Adrenal gland (tissue), 12 donors: ENCODE results near the gene CXXC1. TPM values are rescaled to one million over a fixed set of nuclear protein-coding genes. Genes with fewer than 3 reads are reported as not detected.

Experiments
- DNase-seq, 7 donors: peaks; one replicate each; pipeline ENCODE4 v3.0.0-alpha.2; 2019 to 2020
- H3K27ac ChIP-seq, 5 donors: fragments of 200-600 bp; sonication (generic) in 4 of 5; 1 replicate in 3 of 5; 2 replicates in 2 of 5; pipeline versions ENCODE4 v1.5.1 to v1.8.0; 2016 to 2020; ENCODE audit warnings: mild to moderate bottlenecking in 1 of 5
- H3K27me3 ChIP-seq: fragments of 200-600 bp; 2 replicates; pipeline ENCODE4 v1.8.0; 2021
- H3K36me3 ChIP-seq, 2 donors: fragments of 200-600 bp; replicated peaks in 1 of 2; 1 replicate in 1 of 2; 2 replicates in 1 of 2; pipeline versions ENCODE4 v1.5.1 to v1.8.0; 2018 to 2022
- H3K4me1 ChIP-seq, 2 donors: fragments of 200-600 bp; replicated peaks in 1 of 2; 1 replicate in 1 of 2; 2 replicates in 1 of 2; pipeline versions ENCODE4 v1.5.1 to v1.8.0; 2018 to 2021
- H3K4me3 ChIP-seq, 4 donors: fragments of 200-600 bp; sonication (generic) in 3 of 4; one replicate each; pipeline ENCODE4 v1.5.1; 2016 to 2018
- H3K9me3 ChIP-seq, 3 donors: fragments of 200-600 bp; sonication (generic) in 1 of 3; replicated peaks in 1 of 3; 1 replicate in 2 of 3; 2 replicates in 1 of 3; pipeline versions ENCODE4 v1.5.1 to v1.8.0; 2016 to 2021
- CTCF ChIP-seq, 6 experiments: fragments of 450-650 bp in 4 of 6; fragments of 200-600 bp in 2 of 6; sonication (generic) in 1 of 6; IDR thresholded peaks; 1 replicate in 5 of 6; 2 replicates in 1 of 6; pipeline versions ENCODE4 v1.5.1 to v1.8.0; 2016 to 2021; ENCODE audit warnings: antibody characterized with exemption in 6 of 6, mild to moderate bottlenecking in 2 of 6, moderate library complexity in 1 of 6
- POLR2A ChIP-seq, 2 donors: fragments of 450-650 bp; IDR thresholded peaks; one replicate each; pipeline ENCODE4 v1.6.1; 2017; ENCODE audit warnings: antibody characterized with exemption in 2 of 2, mild to moderate bottlenecking in 2 of 2, moderate library complexity in 1 of 2
- WGBS, 4 donors: extraction: QIAGEN DNeasy Blood & Tissue Kit in 2 of 4; methylation state at CpG; one replicate each; pipeline versions ENCODE4 v1.1.5 to v1.1.7; 2013 to 2017; 5-methylcytosine and 5-hydroxymethylcytosine counted together
- intact Hi-C, 2 donors: fragments of 100-400 bp; cut with DNase I; formaldehyde crosslinking; loops; one replicate each; pipeline versions ENCODE4 v1.14.1 to v1.15.0; 2022 to 2023
- polyA plus RNA-seq, 3 donors: library from polyadenylated mRNA; stranded (reverse); fragments of 200-250 nt in 2 of 3; fragments of 350-450 nt in 1 of 3; fragmentation: Illumina TruSeq in 1 of 3; extraction: RNeasy Lipid Tissue Mini Kit (QIAGEN cat#74804) in 1 of 3; gene quantifications; one replicate each; pipeline ENCODE4 v1.2.3, GENCODE V29; 2013 to 2014
- total RNA-seq, 9 donors: library from RNA; depleted of rRNA in 4 of 9; stranded (reverse); fragments of >200 nt in 4 of 9; fragments of 120-200 nt in 1 of 9; fragmentation: NEBNext Ultra II Directional in 1 of 9; extraction: Animal tissue kit (Norgen Biotek cat#: 25700) in 1 of 9; gene quantifications; one replicate each; pipeline versions ENCODE4 v1.1.0 to v1.2.4, GENCODE V29; 2013 to 2023
- donor health status: healthy with polysubstance abuse.
- donor health status: Bipolar disorder and iron deficiency.
- donor health status: DM: yes; HTN: yes; CAD: no.
- donor health status: DM: no; HTN: no; CAD: no.
- donor health status: DM: no; HTN: no; CAD: no.
- donor health status: DM: yes; HTN: yes; CAD: no.

Gene CXXC1
- total and polyA plus RNA-seq, 12 donors, result 25.2 to 295 (median 66.2) TPM

GRCh38 chr18:50313873-50314460 lies 26.5 kb upstream of the CXXC1 start:
- DNase-seq, result no peak
- no peak overlapping the region for H3K4me3 ChIP-seq
- H3K4me1 ChIP-seq, result no peaks in the 10 kb centered on the region
- peaks cover 5% of the 10 kb centered on the region for H3K27me3 ChIP-seq
- H3K9me3 ChIP-seq, result no peaks in the 10 kb centered on the region
- TF ChIP-seq POLR2A (IDR thresholded peaks at IDR 0.05) (no peak), CTCF (IDR thresholded peaks at IDR 0.05) (no peak)
- 28 to 51% (median 47%) methylated on average over 2 of the region's 2 CpGs for whole genome bisulfite sequencing, 4 donors
- no peaks in the 10 kb centered on the region for H3K36me3 ChIP-seq
- no peak overlapping the region for H3K27ac ChIP-seq
- intact Hi-C loops, result loop anchor here in 1 of 2 donors (10.0 kb wide), 1 partner anchor 51 kb away; no protein-coding TSS in a partner anchor

GRCh38 chr18:50313031-50313607 lies 25.6 kb upstream of the CXXC1 start:
- Histone ChIP-seq H3K4me1 (peaks cover 3 to 6% of the 10 kb centered on the region in 2 donors), H3K27ac (no peak overlapping the region), H3K36me3 (no peaks in the 10 kb centered on the region), H3K9me3 (no peaks in the 10 kb centered on the region), H3K4me3 (no peak overlapping the region), H3K27me3 (peaks cover 5% of the 10 kb centered on the region)
- DNase-seq, result no peak
- TF ChIP-seq POLR2A (IDR thresholded peaks at IDR 0.05), result no peak
- no peak for TF ChIP-seq CTCF (IDR thresholded peaks at IDR 0.05)
- WGBS, 4 donors, result 70 to 88% (median 80%) methylated on average over 2 of the region's 2 CpGs
- intact Hi-C loops, result loop anchor here in 1 of 2 donors (10.0 kb wide), 1 partner anchor 52 kb away; no protein-coding TSS in a partner anchor

GRCh38 chr18:50312296-50313030 lies 25.0 kb upstream of the CXXC1 start:
- DNase-seq, result no peak
- Histone ChIP-seq H3K9me3 (no peaks in the 10 kb centered on the region), H3K36me3 (no peaks in the 10 kb centered on the region), H3K4me1 (peaks cover 3 to 9% of the 10 kb centered on the region in 2 donors), H3K27me3 (peaks cover 5% of the 10 kb centered on the region), H3K27ac (no peak overlapping the region), H3K4me3 (no peak overlapping the region)
- intact Hi-C loops, result loop anchor here in 1 of 2 donors (10.0 kb wide), 1 partner anchor 52 kb away; no protein-coding TSS in a partner anchor
- 75% methylated on average over 7 of the region's 7 CpGs for WGBS, 4 donors
- no peak for TF ChIP-seq CTCF (IDR thresholded peaks at IDR 0.05)
- TF ChIP-seq POLR2A (IDR thresholded peaks at IDR 0.05), result no peak

GRCh38 chr18:50311650-50312049 lies 24.2 kb upstream of the CXXC1 start:
- 69 to 88% (median 84%) methylated on average over 3 of the region's 3 CpGs for WGBS, 4 donors

More at GRCh38 chr18:50311650-50312049, 24.2 kb upstream of the CXXC1 start:
- Histone ChIP-seq H3K4me1 (peaks cover 3 to 9% of the 10 kb centered on the region in 2 donors), H3K4me3 (no peak overlapping the region), H3K9me3 (no peaks in the 10 kb centered on the region), H3K27me3 (peaks cover 5% of the 10 kb centered on the region), H3K36me3 (no peaks in the 10 kb centered on the region), H3K27ac (no peak overlapping the region)
- no peak for DNase-seq
- intact Hi-C loops, result loop anchor here in 1 of 2 donors (10.0 kb wide), 1 partner anchor 53 kb away; no protein-coding TSS in a partner anchor
- no peak for TF ChIP-seq CTCF (IDR thresholded peaks at IDR 0.05)
- TF ChIP-seq POLR2A (IDR thresholded peaks at IDR 0.05), result no peak
